Measurements from ENCODE around the gene NEMP1.
"Not testable (repeated sequence)": the region's sequence is repeated elsewhere in the genome, so short reads cannot be mapped to it uniquely, and the experiment has no call there.

Gene NEMP1

DNA sequence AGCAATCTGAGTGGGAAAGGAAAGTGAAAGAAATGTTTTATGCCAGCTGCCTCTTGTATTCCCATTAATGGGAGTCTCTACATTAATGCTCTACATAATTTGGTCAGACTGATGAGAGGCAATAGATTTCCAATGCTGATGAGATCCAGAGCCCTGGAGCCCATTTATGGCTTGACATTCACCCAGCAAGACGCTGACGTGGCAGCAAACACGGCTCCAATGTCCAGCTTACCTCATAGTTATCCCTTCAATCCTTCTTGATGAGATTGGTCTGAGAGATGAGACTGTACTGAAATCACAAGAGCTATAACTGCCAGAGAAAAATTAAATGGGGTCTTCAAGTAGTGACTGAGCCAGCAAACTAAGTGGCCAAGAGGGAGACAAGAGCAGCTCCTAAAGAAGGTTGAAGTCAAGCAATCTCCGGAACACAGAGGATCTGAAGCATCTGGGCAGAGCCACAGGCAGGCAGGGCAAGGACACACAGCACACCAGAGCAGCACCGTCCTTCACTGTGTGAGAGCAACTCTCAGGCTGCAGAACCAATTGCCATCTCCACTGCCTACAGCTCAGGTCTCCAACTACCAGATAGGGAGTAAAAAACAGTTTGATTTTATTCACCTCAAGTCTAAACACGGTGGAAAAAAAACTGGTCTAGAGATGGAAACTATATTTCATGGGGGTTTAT is 21.4 kb downstream of the NEMP1 start:
- no peak for DNase-seq (ENCODE audit: low spot score)

DNA sequence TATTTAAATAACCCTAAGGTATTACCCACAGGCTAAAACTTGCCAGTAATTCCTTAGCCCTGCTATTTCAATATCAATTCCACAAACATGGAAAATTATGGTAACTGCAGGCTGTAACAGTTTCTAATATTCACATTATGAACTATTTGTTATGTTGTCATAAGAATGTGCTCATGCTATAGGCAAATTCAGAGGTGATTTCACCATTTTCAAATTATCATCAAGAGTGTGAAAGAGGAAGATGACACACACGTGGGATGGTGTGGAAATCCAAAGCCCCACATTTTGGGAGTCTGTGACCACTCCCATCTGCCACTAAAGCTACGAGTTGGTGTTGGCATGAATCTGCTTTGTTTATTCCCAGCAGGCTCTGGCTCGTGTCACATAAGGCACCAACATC is 22.8 kb downstream of the NEMP1 start:
- DNase-seq (ENCODE audit: low spot score), result no peak

DNA sequence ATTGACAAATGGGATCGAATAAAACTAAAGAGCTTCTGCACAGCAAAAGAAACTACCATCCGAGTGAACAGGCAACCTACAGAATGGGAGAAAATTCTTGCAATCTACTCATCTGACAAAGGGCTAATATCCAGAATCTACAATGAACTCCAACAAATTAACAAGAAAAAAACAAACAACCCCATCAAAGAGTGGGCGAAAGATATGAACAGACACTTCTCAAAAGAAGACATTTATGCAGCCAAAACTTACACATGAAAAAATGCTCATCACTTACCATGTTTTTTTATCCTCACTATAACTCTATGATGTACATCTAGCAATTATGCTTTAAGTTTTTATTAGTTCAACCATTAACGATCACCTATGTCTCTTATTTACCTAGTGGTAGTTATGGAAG is 24.7 kb downstream of the NEMP1 start:
- DNase-seq (ENCODE audit: low spot score), result not testable (repeated sequence)

DNA sequence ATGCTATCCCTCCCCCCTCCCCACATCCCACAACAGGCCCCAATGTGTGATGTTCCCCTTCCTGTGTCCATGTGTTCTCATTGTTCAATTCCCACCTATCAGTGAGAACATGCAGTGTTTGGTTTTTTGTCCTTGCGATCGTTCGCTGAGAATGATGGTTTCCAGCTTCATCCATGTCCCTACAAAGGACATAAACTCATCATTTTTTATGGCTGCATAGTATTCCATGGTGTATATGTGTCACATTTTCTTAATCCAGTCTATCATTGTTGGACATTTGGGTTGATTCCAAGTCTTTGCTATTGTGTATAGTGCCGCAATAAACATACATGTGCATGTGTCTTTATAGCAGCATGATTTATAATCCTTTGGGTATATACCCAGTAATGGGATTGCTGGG is 25.4 kb downstream of the NEMP1 start:
- DNase-seq (ENCODE audit: low spot score), result not testable (repeated sequence)

DNA sequence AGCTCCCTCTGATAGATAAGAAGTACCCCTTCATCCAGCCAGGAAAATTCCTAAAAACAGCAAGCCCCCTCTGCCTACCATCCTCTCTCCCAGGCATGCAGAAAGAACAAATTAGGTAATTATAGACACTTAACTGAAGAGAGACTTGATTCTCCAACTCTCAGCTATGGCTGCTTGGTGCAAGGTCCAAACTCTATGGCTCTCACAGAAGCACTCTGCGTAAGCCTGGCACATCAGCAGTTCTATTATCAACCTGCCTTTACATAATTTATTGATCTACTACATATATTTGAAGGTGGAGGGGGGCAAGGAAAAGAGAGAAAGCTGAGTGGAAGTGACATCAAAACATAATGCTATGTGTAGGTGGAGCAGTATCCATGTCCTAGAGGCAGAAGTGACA is 27.6 kb downstream of the NEMP1 start:
- no peak for DNase-seq (ENCODE audit: low spot score)

DNA sequence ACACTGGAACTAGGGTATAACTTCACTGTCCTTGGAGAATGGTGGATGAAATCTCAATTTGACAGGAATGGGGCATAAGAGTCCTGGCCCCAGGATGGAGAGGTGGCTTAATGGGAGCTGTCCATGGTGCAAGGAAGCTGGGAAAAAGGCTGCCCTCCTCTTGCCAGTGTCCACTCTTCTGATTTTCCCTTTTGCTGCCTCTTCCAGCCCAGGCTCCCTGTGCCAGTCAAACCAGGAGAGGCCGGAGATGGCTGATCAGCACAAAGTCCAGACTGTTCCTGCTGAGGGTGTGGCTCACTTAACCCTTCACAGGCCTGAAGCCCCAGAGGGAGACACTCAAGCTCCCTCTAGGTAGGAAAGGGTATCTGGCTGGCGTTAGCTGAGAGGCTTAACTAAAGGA is 28.7 kb downstream of the NEMP1 start, which contains the start of gene MYO1A:
MYO1A (minus strand) TSS at position 240 of the 400 bp plus-strand sequence. CDS start 1,806 bp downstream, outside the sequence.
- no peak for DNase-seq (ENCODE audit: low spot score)

DNA sequence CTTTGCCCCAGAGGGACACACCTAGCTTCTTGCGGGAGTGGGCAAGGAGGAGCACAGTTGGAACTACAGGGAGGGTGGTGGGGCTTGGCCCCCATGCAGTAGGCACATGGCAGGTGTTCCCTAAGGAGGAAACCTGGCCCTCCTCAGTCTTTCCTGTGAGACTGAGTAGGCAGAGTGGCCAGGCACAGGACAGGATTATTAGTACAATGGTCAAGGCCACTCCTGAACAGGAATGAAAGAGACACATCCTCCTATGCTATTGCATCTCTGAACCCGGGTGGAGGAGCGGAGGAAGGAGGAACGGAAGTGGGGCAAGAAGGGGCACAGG is 29.5 kb downstream of the NEMP1 start:
- no peak for DNase-seq (ENCODE audit: low spot score)

DNA sequence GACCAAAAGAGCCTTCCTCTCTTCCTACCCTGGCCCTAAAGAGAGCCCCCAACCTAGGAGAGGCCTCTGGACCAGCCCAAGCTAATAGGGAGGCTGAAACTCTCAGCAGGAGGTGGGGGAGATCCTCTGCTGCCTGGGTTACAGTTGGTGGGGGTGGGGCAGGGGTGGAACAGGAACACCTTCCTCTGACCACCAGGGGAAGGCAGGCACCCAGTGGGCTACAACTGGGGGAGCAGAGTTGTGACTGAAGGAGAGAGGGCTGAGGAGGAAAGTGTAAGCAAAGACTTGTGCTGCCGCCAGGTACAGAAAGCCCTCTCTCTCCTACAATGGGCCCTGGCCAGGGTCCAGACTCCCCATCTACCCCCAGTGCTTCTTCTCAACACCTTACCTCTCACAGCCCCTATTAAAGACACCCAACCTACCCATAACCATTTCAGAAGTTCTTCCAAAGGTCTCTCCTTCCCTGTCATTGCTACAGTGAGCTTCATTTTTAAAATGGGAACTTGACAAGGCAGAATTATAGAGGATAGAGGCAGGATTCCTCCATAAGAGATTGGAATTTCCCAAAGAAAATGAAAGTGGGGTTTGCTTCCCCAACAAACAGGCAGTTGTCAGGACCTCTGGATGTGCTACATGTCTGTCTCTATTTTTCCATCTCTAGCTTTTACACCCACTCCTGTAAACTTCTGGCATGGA is 30.0 kb downstream of the NEMP1 start:
- DNase-seq (ENCODE audit: low spot score), result no peak

DNA sequence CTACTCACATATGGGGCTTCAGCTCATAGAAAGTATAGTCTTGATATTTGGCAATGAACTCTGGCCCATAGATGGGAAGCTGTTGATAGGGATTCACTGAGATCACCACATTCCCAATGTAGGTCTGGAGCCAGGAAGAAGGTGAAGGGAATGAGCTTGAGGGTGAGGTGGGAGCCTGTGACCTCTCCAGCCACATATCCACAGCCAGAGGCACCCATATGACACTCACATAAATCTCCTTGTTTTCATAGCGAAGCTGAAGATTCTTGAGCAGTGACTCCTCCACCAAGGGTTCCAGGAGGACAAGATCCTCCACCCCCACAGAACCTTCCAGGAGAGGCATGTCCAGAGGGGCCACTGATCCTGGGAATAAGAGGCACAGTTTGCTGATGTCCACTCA is 30.6 kb downstream of the NEMP1 start:
- no peak for DNase-seq (ENCODE audit: low spot score)

DNA sequence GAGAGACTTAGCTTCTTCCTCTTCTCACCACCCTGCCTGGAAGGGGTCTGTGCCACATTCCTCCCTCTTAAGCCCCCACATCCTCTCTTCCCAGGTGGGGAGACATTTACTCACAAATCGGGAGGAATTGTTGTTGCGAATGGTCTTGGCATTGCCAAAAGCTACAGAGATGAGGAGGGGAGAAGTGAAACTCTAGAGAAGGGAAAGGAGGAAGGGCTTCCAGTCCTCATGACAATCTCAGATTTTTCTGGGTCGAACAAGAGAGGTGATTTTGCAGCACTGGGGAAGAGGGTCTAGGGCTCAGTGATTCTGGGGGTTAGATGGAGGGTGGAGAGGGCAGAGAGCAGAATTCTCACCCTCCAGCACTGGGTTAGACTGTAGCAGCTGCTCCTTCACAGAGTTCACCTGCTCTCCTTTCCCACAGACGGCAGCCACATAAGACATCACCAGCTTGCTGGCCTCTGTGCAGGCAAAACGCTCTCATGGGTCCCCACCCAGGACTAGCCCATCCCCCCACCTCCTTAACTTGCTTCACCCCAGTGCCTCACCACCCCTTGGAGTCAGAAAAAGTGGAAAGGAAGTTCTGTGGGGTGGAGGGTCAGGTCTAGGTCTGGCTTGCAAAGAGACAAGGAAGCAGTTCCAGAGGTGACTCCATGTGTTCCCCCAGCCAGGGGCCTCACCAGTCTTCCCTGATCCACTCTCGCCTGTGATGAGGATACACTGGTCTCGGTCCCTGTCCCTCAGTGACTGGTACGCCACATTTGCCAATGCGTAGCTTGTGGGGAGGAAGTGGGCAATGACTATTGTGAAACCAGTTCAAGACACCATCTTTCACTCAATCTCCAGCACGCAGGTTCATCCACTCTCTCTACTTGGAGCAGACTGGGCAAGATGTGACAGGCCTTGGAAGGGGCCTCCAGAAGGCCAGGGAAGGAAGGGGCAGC is 31.4 kb downstream of the NEMP1 start:
- peak; percentile 56 for DNase-seq (ENCODE audit: low spot score)

DNA sequence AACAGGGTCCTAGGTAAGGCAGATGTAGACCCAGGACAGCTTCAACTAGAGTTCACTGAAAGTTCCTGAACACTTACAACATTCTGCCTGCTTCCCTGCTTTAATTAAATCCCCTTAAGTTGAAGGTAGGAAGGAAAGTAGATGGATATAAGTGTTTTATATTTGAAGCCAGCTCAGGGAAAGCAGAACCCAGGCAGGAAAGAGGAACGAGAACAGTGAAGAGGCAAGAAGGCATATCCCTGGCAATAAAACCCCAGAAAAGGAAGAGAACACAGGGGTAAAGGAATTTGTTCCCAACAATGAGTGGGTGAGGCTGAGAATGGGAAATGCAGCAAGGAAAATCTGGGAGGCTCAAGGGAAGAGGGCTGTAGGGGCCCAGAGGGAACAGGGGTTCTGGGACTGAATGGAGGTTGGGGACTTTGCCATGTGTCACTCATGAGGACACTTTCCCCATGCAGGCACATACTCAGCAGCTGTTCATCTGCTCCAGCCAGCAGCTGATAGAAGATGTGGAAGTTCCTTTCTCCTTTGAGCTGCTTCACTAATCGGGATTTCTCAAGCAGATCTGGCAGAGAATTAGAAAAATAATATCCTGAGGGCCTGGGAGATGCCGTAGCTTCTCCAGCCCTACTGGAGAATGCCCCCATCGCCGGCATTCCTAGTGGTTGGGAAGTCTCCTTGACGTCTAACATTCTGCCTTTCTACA is 32.4 kb downstream of the NEMP1 start:
- peak; percentile 53 for DNase-seq (ENCODE audit: low spot score)

DNA sequence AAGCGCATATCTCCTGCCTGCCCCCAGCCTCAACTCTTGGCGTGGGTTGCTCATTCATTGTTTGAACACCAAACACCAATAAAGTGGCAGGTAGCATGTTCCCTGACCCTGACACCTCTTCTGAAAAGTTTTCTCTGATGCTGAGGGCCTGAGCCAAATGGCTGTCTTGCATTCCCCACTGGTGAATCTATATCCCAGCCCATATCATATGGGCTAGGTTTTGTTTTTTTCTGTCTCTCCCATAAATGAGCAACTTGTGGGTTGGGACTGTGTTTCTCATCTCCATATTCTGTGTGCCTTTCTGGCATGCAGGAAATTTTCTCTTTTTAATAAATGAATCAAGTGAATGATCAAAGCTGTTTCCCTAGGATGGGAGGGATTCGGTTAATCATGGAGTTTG is 33.7 kb downstream of the NEMP1 start:
- DNase-seq (ENCODE audit: low spot score), result no peak

DNA sequence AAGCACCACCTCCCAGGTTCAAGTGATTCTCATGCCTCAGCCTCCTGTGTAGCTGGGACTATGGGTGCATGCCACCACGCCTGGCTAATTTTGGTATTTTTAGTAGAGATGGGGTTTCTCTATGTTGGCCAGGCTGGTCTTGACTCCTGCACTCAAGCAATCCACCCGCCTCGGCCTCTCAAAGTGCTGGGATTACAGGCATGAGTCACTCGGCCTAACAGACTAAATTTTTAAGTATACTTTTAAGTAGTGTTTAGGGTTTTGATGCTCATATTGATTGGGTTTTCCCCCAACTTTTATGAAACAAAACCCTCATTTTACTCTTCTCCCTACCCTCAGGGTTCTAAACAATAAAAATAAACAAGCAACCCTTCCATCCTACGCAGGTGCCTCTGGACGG is 34.1 kb downstream of the NEMP1 start:
- DNase-seq (ENCODE audit: low spot score), result no peak

DNA sequence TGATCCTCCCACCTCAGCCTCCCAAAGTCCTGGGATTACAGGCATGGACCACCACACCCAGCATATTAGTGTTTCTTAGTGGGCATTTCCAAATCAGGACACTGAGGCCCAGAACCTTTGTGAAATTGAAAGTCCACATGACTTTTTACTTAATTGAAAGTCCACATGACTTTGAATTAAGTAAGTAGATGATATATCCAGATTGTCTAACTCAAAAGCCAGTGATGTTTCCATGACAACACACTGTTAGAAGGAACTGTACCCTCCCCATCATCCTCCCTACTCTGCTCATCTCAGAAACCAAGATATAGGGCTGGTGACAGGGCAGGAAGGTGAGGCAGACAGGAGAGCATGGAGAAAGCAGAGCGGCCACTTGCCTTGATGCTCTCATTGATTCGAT is 35.9 kb downstream of the NEMP1 start:
- no peak for DNase-seq (ENCODE audit: low spot score)

DNA sequence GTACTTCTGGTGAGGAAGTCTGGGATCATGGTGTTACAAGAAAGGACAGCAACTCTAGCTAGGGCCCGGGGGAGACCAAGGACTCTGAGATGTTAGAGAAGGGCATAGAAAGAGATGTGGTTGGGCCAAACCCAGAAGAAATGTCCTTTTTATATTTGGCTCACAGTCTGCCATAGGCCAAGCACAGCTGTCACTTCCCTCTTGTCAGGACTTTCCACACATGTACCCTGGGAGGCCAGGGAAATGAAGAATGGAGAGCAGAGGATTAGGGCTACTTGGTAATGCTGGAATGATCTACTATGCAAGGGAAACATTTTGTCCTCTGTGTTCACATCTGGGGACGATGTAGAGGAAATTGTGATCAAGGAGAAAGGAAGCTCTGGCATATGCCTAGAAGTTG is 37.8 kb downstream of the NEMP1 start:
- DNase-seq (ENCODE audit: low spot score), result no peak

DNA sequence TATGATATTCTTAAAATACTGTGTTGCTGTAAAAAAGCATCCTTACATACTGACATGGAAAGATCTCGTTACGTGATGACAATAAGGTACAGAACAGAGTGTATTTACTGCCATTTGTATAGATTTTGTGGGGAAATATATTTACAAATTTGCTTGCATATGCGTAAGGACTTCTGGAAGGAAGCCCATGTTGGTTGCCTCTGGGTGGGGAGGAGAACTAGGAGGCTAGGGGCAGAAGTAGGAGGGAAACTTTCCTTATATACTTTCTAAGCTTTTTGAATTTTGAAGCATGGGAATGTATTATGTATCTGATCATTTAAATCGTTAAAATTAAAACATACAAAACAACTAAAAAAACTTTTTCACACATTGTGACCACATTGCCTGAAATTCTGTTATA is 38.4 kb downstream of the NEMP1 start:
- DNase-seq (ENCODE audit: low spot score), result no peak

DNA sequence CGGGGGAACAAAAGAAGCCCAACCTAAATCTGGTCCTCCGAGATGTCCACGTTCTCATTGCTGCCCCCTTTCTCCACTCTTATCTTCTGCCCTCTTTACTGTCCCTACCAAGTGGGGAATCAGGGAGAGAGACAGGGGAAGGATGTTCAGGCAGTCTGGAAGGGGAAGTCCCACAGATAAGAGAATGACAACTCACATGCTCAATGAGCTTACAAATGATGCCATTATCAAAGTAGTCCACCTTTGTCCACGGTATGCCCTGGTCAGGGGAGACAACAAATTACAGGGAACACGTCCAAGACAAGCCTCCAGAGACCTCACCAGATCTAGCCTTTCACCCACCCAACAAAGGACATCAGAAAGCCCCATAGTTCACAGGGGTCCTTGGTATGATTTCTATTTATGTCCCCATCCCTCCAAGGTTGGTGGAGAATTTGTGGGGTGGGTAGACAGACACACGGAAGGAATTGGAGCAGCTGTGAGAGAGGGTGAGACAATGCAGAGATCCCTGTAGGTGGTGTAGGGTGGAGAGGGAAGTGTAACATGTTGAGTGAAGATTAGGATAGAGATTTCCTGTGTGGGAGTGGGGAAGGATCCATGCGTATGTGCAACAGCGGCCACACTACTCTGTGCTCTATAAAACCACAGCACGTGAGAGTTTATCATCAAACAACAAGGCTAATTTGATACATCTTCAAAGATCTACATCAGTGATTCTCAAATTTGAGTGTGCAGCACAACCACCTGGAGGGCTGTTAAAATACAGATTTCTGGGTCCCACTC is 39.4 kb downstream of the NEMP1 start:
- no peak for DNase-seq (ENCODE audit: low spot score)

DNA sequence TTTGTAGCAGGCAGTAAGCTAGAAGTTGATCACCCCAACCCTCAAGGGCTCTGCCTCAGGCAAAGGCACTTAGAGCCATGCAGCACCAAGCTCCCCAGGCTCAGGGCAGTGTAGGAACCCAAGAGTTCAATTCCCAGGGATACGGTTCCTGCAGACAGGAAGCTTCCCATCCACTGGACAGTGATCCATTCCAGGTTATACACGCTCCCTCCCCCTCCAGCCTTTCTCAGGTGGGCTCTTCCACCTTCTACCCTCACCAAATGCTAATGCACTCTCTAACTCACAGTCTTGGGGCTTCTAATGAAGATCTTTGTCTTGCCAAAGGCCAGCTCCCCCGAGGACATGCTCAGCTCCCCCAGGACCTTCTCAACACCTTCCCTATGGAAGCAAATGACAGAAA is 41.3 kb downstream of the NEMP1 start:
- no peak for DNase-seq (ENCODE audit: low spot score)

DNA sequence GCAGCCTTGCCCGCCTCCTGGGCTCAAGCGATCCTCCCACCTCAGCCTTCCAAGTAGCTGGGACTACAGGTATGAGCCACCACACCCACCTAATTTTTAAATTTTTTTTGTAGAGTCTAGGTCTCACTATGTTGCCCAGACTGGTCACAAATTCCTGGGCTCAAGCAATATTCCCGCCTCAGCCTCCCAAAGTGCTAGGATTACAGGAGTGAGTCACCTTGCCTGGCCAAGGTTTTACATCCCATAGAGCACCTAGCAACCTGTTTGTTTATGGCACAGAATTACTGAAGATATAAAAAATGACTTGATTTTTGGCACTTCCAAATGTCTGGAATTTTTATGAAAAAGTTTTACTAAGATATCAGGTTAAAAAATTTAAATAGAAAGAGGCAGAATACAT is 45.2 kb downstream of the NEMP1 start:
- no peak for DNase-seq (ENCODE audit: low spot score)

DNA sequence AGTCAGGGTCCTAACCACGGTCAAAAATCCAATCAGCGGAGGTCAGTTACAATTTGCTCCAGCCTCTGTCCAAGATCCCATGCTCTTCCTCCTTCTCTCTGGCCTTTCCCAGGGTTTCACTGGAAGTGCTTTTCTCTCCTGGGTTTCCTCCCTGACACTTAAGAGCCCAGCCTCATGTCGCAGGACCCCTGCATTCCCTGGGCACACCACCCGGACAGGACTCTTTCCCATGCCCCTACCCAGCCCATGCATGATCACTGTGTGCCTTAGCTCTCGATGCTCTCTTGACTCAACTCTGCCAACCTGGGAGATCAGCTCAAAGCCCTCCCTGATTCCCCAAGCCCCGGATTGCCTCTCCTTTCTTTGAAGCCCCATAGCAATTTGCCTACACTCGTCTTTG is 46.8 kb downstream of the NEMP1 start:
- DNase-seq (ENCODE audit: low spot score), result no peak

DNA sequence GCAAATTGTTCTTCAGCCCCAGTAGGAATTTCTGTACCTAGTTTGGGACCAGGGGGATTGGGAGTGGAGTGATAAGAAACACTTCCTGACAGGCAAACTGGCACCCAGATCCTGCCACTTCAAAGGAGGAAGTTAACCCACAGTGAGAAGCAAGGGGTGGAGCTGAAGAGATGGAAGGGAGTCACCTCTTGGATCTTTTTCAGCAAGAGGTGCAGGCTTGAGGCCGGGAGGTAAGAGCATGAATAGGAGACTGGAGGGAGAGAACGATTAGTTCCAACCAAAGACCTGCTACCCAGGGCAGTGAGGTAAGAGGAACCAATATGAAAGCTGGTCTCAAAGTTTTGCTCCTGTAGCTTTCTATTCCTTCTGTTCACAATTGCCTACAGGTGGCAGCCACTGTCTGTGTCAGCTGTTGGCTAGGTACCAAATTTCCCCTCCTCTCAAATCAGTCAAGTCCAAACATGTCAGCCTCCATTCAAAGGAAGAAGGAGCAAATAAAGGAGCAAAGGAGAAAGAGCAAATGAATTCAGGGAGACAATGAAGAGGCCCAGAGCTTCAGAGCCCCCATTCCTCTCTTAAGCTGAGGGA is 47.4 kb downstream of the NEMP1 start:
- peak; percentile 20 for DNase-seq (ENCODE audit: low spot score)

All from pons (tissue), 1 donor.